GM12891 (cell line): Measurements from ENCODE around the gene IGSF3.

Experiments used
- DNase-seq: peaks from one replicate; pipeline ENCODE4 v3.0.0; 2011; ENCODE audit warnings: low spot score; ENCODE audit not compliant: insufficient read length
- FAIRE-seq: peaks from 2 replicates; lab custom pipeline; 2011; peaks lifted over from hg19 to GRCh38; lab: Jason Lieb, UNC
- POLR2A ChIP-seq: IDR thresholded peaks from 2 replicates; pipeline ENCODE4 v1.6.1; 2011; ENCODE audit warnings: low read depth, low read length, control low read depth
- POLR2AphosphoS5 ChIP-seq: IDR thresholded peaks from 2 replicates; pipeline ENCODE4 v1.6.1; 2011; ENCODE audit warnings: low read depth, low read length, control low read depth
- SPI1 ChIP-seq: IDR thresholded peaks from 2 replicates; pipeline ENCODE4 v1.6.1; 2011; ENCODE audit warnings: low read depth, low read length, control low read depth

Gene IGSF3

GRCh38 chr1:116528329-116529083, 139.0 kb downstream of the IGSF3 start:
- DNase-seq (no peak), FAIRE-seq (no peak)
- peak; percentile 3; the same call in 1 of the 2 replicates for TF ChIP-seq POLR2A
- TF ChIP-seq SPI1: no peak

- TF ChIP-seq POLR2AphosphoS5 (peak; percentile 74; the same call in 1 of the 2 replicates), SPI1 (no peak), POLR2A (peak; percentile 64)
- DNase-seq: no peak
- no peak for FAIRE-seq
These were observed 142.1 kb downstream of the IGSF3 start for GRCh38 chr1:116525440-116525839.
